BE2C (cell line): ENCODE measurements around the gene KCNJ6.

Experiments
- DNase-seq: peaks from one replicate; pipeline ENCODE4 v3.0.0-alpha.2; 2020
- H3K27me3 ChIP-seq: fragments of 250-450 bp; sonication (Bioruptor Pico); 2 replicates; pipeline ENCODE4 v1.5.1; 2020; ENCODE audit warnings: mild to moderate bottlenecking
- H3K36me3 ChIP-seq: fragments of 250-450 bp; sonication (Bioruptor Pico); 2 replicates; pipeline ENCODE4 v1.5.1; 2020; ENCODE audit warnings: mild to moderate bottlenecking
- H3K4me1 ChIP-seq: fragments of 250-450 bp; sonication (Bioruptor Pico); 2 replicates; pipeline ENCODE4 v1.5.1; 2020
- H3K4me3 ChIP-seq: 2 replicates; pipeline ENCODE4 v1.5.1; 2011; ENCODE audit warnings: low read depth, low read length
- H3K9me3 ChIP-seq: fragments of 250-450 bp; sonication (Bioruptor Pico); 2 replicates; pipeline ENCODE4 v1.5.1; 2020
- TF ChIP-seq, protein P1 (sequence below): IDR thresholded peaks from 2 replicates; pipeline ENCODE4 v1.5.1; 2012; ENCODE audit warnings: mild to moderate bottlenecking, low read depth, low read length

KCNJ6 gene

DNA sequence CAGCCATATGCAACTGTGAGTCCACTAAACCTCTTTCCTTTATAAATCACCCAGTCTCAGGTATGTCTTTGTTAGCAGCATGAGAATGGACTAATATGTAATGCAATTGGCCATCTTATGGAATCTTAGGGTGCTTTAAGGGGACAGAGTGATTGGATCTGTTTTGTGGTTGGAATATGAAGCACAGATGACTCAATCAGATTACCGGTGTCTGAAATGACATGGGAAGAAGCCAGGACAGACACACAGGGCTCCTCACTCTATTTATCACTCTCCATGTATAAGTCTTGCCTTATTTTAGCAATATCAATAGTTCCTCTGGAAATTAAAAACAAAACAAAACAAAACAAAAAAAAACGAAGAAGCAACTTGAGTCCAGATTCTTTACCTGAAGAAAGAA is 12.9 kb downstream of the KCNJ6 start:
- no peaks in the 10 kb centered on the region for H3K9me3 ChIP-seq
- H3K27me3 ChIP-seq, result peaks cover 3% of the 10 kb centered on the region; the same call in 1 of the 2 replicates
- no peak overlapping the region for H3K4me3 ChIP-seq
- H3K36me3 ChIP-seq, result no peaks in the 10 kb centered on the region
- no peak for DNase-seq
- no peaks in the 10 kb centered on the region for H3K4me1 ChIP-seq
- TF ChIP-seq, protein P1, sequence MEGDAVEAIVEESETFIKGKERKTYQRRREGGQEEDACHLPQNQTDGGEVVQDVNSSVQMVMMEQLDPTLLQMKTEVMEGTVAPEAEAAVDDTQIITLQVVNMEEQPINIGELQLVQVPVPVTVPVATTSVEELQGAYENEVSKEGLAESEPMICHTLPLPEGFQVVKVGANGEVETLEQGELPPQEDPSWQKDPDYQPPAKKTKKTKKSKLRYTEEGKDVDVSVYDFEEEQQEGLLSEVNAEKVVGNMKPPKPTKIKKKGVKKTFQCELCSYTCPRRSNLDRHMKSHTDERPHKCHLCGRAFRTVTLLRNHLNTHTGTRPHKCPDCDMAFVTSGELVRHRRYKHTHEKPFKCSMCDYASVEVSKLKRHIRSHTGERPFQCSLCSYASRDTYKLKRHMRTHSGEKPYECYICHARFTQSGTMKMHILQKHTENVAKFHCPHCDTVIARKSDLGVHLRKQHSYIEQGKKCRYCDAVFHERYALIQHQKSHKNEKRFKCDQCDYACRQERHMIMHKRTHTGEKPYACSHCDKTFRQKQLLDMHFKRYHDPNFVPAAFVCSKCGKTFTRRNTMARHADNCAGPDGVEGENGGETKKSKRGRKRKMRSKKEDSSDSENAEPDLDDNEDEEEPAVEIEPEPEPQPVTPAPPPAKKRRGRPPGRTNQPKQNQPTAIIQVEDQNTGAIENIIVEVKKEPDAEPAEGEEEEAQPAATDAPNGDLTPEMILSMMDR, result no peak

DNA sequence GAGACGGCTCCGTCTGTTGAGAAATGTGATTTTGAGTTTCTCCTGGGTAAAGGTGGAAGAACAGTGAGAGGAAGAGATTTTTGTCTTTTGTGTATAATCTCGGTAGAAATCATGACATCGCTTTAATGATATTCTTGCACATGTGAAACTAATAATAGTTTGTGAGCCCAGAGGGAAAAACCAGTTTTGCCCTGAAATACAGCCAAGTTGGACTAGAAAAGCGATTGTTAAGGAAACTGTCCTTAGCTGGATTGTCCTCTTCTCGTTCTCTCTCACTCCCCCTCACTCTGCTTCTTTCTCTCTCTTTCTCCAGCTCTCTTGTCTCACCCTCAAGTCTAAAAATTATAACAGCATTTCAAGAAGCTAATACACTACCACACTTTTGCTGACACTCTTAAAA is 17.1 kb downstream of the KCNJ6 start:
- no peaks in the 10 kb centered on the region for H3K4me1 ChIP-seq
- no peaks in the 10 kb centered on the region for H3K36me3 ChIP-seq
- H3K9me3 ChIP-seq, result no peaks in the 10 kb centered on the region
- H3K27me3 ChIP-seq, result peaks cover 3% of the 10 kb centered on the region; the same call in 1 of the 2 replicates
- no peak overlapping the region for H3K4me3 ChIP-seq
- DNase-seq, result no peak
- TF ChIP-seq, protein P1, result no peak

DNA sequence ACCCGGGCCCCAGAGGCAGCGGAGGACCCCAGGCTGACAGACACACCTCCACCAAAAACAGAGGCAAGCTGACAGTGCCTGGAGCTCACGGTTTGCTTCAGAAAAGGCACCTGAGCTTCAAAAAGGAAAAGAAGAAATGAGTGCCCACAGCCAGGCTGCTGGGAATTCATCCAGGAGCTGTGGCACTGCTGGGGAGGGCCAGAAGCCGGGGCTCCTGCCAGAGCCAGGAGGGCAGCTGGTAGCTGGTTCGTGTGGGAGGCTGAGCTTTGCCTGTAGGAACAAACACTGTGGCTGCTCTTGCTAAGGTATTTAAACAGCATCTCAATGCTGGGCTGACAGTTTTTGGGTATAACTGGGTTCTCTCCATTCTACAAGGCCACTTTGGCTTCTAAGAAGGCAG is 19.5 kb downstream of the KCNJ6 start:
- Histone ChIP-seq H3K4me1 (no peaks in the 10 kb centered on the region), H3K4me3 (no peak overlapping the region), H3K36me3 (no peaks in the 10 kb centered on the region), H3K27me3 (peaks cover 3% of the 10 kb centered on the region; the same call in 1 of the 2 replicates), H3K9me3 (no peaks in the 10 kb centered on the region)
- TF ChIP-seq, protein P1, result no peak
- DNase-seq, result no peak

DNA sequence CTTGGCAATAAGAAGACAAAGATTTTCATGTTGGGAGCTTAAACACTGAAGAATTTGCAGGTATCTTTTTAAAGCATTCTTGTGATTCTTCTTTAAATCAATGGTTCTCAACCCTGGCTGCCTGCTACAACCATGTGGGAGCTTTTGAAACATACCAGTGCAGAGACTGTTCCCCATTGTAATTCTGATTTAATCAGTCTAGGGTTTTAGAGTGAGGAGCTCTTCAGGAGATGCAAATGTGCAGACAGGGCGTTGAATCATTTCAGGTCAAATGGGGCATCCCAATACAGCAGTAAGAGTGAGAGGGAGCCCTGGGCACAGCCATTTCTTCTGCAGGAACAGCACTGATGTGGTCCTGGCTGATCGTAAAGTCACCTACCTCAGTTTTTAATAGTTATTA is 24.3 kb downstream of the KCNJ6 start:
- TF ChIP-seq, protein P1, result no peak
- no peak overlapping the region for H3K4me3 ChIP-seq
- no peaks in the 10 kb centered on the region for H3K27me3 ChIP-seq
- DNase-seq, result no peak
- H3K9me3 ChIP-seq, result no peaks in the 10 kb centered on the region
- no peaks in the 10 kb centered on the region for H3K36me3 ChIP-seq
- H3K4me1 ChIP-seq, result no peaks in the 10 kb centered on the region

DNA sequence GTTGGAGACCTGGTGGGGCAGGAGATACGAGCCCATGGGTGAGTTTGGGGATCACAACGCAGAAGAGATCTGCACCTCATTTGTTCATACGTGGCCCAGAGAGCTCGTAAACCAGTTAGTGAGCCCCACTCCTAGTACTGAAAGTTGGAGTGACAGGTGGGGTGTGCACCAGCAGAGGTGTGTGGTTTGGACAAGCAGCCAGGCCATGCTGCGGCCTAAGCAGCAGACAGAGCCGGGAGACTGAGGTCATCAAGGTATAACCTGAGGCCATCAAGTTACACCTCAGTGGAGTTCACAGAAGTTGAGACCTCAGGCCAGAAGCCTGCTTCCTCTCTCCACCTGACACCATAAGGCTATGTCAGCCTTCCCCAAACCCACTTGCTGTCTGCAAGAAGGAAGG is 27.6 kb downstream of the KCNJ6 start:
- Histone ChIP-seq H3K4me3 (no peak overlapping the region), H3K4me1 (no peaks in the 10 kb centered on the region), H3K9me3 (no peaks in the 10 kb centered on the region), H3K27me3 (no peaks in the 10 kb centered on the region), H3K36me3 (no peaks in the 10 kb centered on the region)
- no peak for DNase-seq
- TF ChIP-seq, protein P1, result no peak

DNA sequence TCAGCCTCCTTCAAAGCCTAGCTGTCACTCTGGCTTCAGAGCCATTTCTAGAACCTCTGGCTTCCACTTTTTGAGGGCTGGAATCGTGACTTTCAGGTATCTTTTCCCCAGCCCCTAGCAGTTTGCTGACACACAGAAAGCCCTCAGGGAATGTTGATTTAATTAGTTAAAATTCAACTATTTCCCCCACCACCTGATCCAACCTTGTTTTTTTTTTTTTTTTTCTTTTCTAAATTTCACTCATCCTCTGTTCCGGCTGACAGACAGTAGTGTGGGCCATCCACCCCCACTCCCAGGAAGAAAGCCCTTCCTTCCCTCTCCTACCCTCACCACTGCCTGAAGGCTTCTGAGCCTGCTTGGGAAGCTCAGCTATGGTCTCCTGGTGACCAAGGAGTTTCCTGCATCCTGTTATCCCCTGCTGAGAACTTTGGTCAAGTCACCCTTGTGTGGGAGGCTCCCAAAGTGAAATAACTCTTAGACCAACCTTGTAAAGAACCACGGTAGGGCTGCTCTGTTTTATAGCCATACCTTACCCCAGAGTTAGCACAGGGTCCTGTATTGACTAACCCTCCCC is 29.4 kb downstream of the KCNJ6 start:
- Histone ChIP-seq H3K36me3 (no peaks in the 10 kb centered on the region), H3K4me3 (no peak overlapping the region), H3K9me3 (no peaks in the 10 kb centered on the region), H3K4me1 (no peaks in the 10 kb centered on the region), H3K27me3 (no peaks in the 10 kb centered on the region)
- no peak for DNase-seq
- TF ChIP-seq, protein P1, result no peak
